Islet precursor cell (in vitro differentiated cells): Measurements from ENCODE around the gene NELL1.

ENCODE experiments used
- DNase-seq: peaks from one replicate; pipeline ENCODE4 v3.0.0-alpha.2; 2018

NELL1 gene

GRCh38 chr11:20881328-20882079 is 212.1 kb downstream of the NELL1 start:
- no peak for DNase-seq

GRCh38 chr11:20887137-20887536 is 217.8 kb downstream of the NELL1 start:
- DNase-seq, result no peak

- DNase-seq, result no peak
These were observed 224.9 kb downstream of the NELL1 start for GRCh38 chr11:20894296-20894695.

- no peak for DNase-seq
These were observed 240.8 kb downstream of the NELL1 start for GRCh38 chr11:20909995-20910726.

- DNase-seq, result no peak
These were observed 241.3 kb downstream of the NELL1 start for GRCh38 chr11:20910733-20911132.

- no peak for DNase-seq
These were observed 242.9 kb downstream of the NELL1 start for GRCh38 chr11:20912065-20912821.

- no peak for DNase-seq
These were observed 243.6 kb downstream of the NELL1 start for GRCh38 chr11:20912922-20913512.

GRCh38 chr11:20917306-20917705 is 247.9 kb downstream of the NELL1 start:
- DNase-seq, result no peak

GRCh38 chr11:20926799-20927540 is 257.6 kb downstream of the NELL1 start:
- no peak for DNase-seq

GRCh38 chr11:20931029-20931428 is 261.6 kb downstream of the NELL1 start:
- DNase-seq, result no peak

- DNase-seq, result no peak
These were observed 263.7 kb downstream of the NELL1 start for GRCh38 chr11:20933086-20933485.

- DNase-seq, result no peak
These were observed 264.6 kb downstream of the NELL1 start for GRCh38 chr11:20933958-20934357.

GRCh38 chr11:20934516-20934915 is 265.1 kb downstream of the NELL1 start:
- no peak for DNase-seq

GRCh38 chr11:20937826-20938225 is 268.4 kb downstream of the NELL1 start:
- no peak for DNase-seq

GRCh38 chr11:20949585-20949984 is 280.2 kb downstream of the NELL1 start:
- peak; percentile 58 for DNase-seq

GRCh38 chr11:20962581-20962980 is 293.2 kb downstream of the NELL1 start:
- no peak for DNase-seq

GRCh38 chr11:20963596-20963995 is 294.2 kb downstream of the NELL1 start:
- no peak for DNase-seq

- no peak for DNase-seq
These were observed 295.6 kb downstream of the NELL1 start for GRCh38 chr11:20964985-20965384.

- DNase-seq, result no peak
These were observed 297.1 kb downstream of the NELL1 start for GRCh38 chr11:20966489-20966888.

GRCh38 chr11:20973940-20974559 is 304.7 kb downstream of the NELL1 start:
- no peak for DNase-seq

- DNase-seq, result peak; percentile 54
These were observed 311.4 kb downstream of the NELL1 start for GRCh38 chr11:20980736-20981135.

- DNase-seq, result no peak
These were observed 321.1 kb downstream of the NELL1 start for GRCh38 chr11:20990447-20990846.
